Liver (tissue), 3 donors: ENCODE measurements around the gene KRTAP1-4.

Source experiments
- CTCF ChIP-seq: fragments of 150-350 bp; IDR thresholded peaks from 2 replicates; pipeline ENCODE4 v1.5.1; 2017; ENCODE audit warnings: improper control_type of control experiment, low read depth, low read length; ENCODE audit not compliant: missing input control
- FOXA1 ChIP-seq: IDR thresholded peaks from 2 replicates; pipeline ENCODE4 v1.6.1; 2016; ENCODE audit warnings: antibody characterized with exemption
- MAX ChIP-seq: IDR thresholded peaks from 2 replicates; pipeline ENCODE4 v1.6.1; 2016; ENCODE audit warnings: antibody characterized with exemption
- RAD21 ChIP-seq, 2 donors: IDR thresholded peaks; 2 replicates each; pipeline ENCODE4 v1.6.1; 2016; ENCODE audit warnings: antibody characterized with exemption in 2 of 2, mild to moderate bottlenecking in 2 of 2
- TAF1 ChIP-seq: conservative IDR thresholded peaks from 2 replicates; pipeline ENCODE4 v1.6.1; 2016; ENCODE audit warnings: antibody characterized with exemption, mild to moderate bottlenecking
- TF ChIP-seq, protein P1 (sequence below): IDR thresholded peaks from 2 replicates; pipeline ENCODE4 v1.6.1; 2016; ENCODE audit warnings: antibody characterized with exemption, mild to moderate bottlenecking
- donor health status: healthy.
- donor health status: healthy.

DNA sequence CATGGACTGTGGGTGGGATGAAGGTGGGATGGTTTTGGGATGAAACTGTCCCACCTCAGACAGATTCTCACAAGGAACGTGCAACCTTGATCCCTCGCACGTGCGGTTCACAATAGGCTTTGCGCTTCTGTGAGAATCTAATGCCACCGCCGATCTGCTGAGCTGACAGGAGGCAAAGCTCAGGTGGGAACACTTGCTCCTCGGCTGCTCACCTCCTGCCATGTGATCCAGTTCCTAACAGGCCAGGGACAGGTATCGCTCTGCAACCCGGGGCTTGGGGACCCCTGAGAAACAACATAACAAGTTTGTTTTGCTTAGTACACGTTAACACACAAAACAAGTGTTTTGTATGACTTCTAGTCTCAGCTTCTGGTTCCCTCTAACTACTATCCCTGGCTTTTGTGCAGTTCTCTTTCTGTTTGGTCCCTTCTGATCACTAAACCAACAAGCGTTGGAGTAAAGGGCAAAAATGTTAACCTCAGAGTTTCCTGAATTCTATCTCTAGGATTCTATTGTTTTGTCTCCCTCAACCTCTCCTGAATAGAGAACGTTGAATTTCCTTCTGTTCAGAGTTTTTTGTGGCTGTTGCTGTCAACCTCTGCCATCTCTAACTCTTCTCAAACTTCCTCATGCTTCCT is 13.3 kb downstream of the KRTAP1-4 start:
- TF ChIP-seq CTCF (no peak), FOXA1 (no peak), TAF1 (no peak), RAD21 (IDR thresholded peaks at IDR 0.05) (no peak), MAX (no peak)
- TF ChIP-seq, protein P1, sequence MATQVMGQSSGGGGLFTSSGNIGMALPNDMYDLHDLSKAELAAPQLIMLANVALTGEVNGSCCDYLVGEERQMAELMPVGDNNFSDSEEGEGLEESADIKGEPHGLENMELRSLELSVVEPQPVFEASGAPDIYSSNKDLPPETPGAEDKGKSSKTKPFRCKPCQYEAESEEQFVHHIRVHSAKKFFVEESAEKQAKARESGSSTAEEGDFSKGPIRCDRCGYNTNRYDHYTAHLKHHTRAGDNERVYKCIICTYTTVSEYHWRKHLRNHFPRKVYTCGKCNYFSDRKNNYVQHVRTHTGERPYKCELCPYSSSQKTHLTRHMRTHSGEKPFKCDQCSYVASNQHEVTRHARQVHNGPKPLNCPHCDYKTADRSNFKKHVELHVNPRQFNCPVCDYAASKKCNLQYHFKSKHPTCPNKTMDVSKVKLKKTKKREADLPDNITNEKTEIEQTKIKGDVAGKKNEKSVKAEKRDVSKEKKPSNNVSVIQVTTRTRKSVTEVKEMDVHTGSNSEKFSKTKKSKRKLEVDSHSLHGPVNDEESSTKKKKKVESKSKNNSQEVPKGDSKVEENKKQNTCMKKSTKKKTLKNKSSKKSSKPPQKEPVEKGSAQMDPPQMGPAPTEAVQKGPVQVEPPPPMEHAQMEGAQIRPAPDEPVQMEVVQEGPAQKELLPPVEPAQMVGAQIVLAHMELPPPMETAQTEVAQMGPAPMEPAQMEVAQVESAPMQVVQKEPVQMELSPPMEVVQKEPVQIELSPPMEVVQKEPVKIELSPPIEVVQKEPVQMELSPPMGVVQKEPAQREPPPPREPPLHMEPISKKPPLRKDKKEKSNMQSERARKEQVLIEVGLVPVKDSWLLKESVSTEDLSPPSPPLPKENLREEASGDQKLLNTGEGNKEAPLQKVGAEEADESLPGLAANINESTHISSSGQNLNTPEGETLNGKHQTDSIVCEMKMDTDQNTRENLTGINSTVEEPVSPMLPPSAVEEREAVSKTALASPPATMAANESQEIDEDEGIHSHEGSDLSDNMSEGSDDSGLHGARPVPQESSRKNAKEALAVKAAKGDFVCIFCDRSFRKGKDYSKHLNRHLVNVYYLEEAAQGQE: no peak
